ENCODE results near the gene UCN.
"Not testable (repeated sequence)": the region's sequence is repeated elsewhere in the genome, so short reads cannot be mapped to it uniquely, and the experiment has no call there.

UCN gene

GRCh38 chr2:27270670-27271069 is 37.6 kb downstream of the UCN start:
- DNase-seq (ENCODE audit: extremely low read depth, insufficient read length), result no peak
- H3K36me3 ChIP-seq (ENCODE audit: control insufficient read depth, insufficient read depth, low read length), result no peaks in the 10 kb centered on the region
- no peaks in the 10 kb centered on the region; the same call in 1 of the 2 replicates for H3K27me3 ChIP-seq (replicated peaks; ENCODE audit: control insufficient read depth, insufficient read depth, low read length)

DNA sequence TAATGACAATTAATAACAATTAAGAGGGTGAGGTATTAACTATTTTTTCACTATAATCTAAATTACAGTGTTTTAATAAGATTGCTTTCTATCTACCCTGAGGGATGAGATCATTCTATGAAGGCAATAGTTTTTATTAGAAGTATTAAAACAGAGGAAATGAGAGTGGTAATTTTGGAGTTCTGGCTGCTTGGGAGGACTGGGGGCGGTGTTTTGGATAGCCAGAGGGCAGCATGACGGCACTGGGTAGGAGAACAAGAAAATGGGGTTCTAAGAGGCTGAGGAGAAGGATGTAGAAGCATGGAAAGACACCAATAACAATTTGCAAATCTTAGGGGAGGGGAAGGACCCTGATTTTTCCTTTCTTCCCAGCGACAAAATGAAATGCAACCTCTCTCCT is 38.1 kb downstream of the UCN start:
- no peak for DNase-seq (ENCODE audit: extremely low read depth, insufficient read length)
- TF ChIP-seq CTCF (IDR thresholded peaks at IDR 0.05; ENCODE audit: insufficient read depth, low read length, poor library complexity, severe bottlenecking), result no peak
- no peak overlapping the region for H3K4me3 ChIP-seq (replicated peaks; ENCODE audit: low read depth, low read length)
- H3K36me3 ChIP-seq (ENCODE audit: control insufficient read depth, insufficient read depth, low read length), result no peaks in the 10 kb centered on the region
- no peaks in the 10 kb centered on the region; the same call in 1 of the 2 replicates for H3K27me3 ChIP-seq (replicated peaks; ENCODE audit: control insufficient read depth, insufficient read depth, low read length)

More at GRCh38 chr2:27270670-27271069, 37.6 kb downstream of the UCN start:
- H3K4me3 ChIP-seq (replicated peaks; ENCODE audit: low read depth, low read length), result no peak overlapping the region
- TF ChIP-seq CTCF (IDR thresholded peaks at IDR 0.05; ENCODE audit: insufficient read depth, low read length, poor library complexity, severe bottlenecking), result no peak

DNA sequence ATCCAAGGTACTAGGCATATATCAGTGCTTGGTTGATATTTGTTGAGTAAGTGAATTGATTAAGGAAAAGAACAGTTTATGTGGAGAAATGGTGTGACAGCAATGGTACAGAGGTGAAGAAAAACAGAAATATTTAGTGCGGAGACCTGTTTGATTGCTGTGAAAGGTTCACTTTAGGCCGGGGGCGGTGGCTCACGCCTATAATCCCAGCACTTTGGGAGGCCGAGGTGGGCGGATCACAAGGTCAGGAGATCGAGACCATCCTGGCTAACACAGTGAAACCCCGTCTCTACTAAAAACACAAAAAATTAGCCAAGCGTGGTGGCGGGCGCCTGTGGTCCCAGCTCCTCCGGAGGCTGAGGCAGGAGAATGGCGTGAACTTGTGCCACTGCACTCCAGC is 39.9 kb downstream of the UCN start:
- not testable (repeated sequence) for H3K27me3 ChIP-seq (replicated peaks; ENCODE audit: control insufficient read depth, insufficient read depth, low read length); DNase-seq (ENCODE audit: extremely low read depth, insufficient read length); H3K4me3 ChIP-seq (replicated peaks; ENCODE audit: low read depth, low read length); H3K36me3 ChIP-seq (ENCODE audit: control insufficient read depth, insufficient read depth, low read length)

- DNase-seq (ENCODE audit: extremely low read depth, insufficient read length), result no peak
- Histone ChIP-seq H3K36me3 (ENCODE audit: control insufficient read depth, insufficient read depth, low read length) (no peaks in the 10 kb centered on the region), H3K27me3 (replicated peaks; ENCODE audit: control insufficient read depth, insufficient read depth, low read length) (peaks cover 6% of the 10 kb centered on the region), H3K4me3 (replicated peaks; ENCODE audit: low read depth, low read length) (no peak overlapping the region)
- no peak for TF ChIP-seq CTCF (IDR thresholded peaks at IDR 0.05; ENCODE audit: insufficient read depth, low read length, poor library complexity, severe bottlenecking)
Measured at GRCh38 chr2:27265536-27265870, 42.7 kb downstream of the UCN start.

DNA sequence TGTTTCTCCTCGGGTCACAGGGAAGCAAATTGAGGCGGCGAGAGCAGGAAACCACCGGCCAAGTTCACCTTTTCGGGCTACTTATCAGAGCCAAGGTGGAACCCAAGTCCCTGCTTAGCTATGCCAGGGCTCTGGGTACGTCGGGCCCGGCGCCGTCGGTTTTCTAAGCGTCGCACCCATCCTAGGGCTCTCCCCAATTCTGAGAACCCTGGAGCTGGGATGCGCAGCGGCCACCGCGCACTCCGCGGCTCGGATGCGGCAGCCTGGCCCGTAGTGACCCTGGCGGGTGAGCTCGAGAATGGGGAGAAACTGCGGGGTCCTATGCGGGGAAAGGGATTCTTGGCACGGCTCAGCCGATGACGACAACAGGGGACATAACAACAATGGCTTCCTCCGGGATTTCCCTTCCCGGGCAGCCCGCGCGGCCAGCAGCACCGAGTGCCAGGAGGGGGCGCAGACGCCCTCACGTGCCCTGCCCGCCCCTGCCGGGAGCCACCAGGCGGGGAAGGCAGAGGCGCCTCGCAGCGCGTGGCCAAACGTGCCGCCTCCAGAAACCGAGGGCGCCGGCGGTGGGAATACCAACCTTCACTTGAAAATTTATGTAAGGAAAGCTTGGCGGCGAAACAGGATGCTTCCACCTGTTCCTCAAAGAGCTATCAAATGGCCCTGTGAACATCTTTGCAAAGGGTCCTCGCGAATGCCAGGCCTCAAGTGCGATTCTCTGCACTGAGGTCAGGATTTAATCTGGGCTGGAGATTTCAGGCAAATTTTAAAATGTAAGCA is 43.3 kb downstream of the UCN start:
- Histone ChIP-seq H3K27me3 (replicated peaks; ENCODE audit: control insufficient read depth, insufficient read depth, low read length) (peaks cover 6% of the 10 kb centered on the region), H3K36me3 (ENCODE audit: control insufficient read depth, insufficient read depth, low read length) (no peaks in the 10 kb centered on the region), H3K4me3 (replicated peaks; ENCODE audit: low read depth, low read length) (peak overlapping the region; percentile 40)
- peak; percentile 65 for TF ChIP-seq CTCF (IDR thresholded peaks at IDR 0.05; ENCODE audit: insufficient read depth, low read length, poor library complexity, severe bottlenecking)
- peak; percentile 68 for DNase-seq (ENCODE audit: extremely low read depth, insufficient read length)

GRCh38 chr2:27264253-27264752 is 43.9 kb downstream of the UCN start:
- DNase-seq (ENCODE audit: extremely low read depth, insufficient read length), result no peak
- TF ChIP-seq CTCF (IDR thresholded peaks at IDR 0.05; ENCODE audit: insufficient read depth, low read length, poor library complexity, severe bottlenecking), result no peak
- peak overlapping the region; percentile 40 for H3K4me3 ChIP-seq (replicated peaks; ENCODE audit: low read depth, low read length)
- peaks cover 6% of the 10 kb centered on the region for H3K27me3 ChIP-seq (replicated peaks; ENCODE audit: control insufficient read depth, insufficient read depth, low read length)
- H3K36me3 ChIP-seq (ENCODE audit: control insufficient read depth, insufficient read depth, low read length), result no peaks in the 10 kb centered on the region
